ENCODE data around the gene SEZ6L.

SEZ6L gene

GRCh38 chr22:26169315-26170111, at the start of gene SEZ6L:
TSS of gene SEZ6L (plus strand) at chr22:26169462. CDS start at chr22:26169670, 208 bp downstream.
- DNase-seq (ENCODE audit: low spot score) = peak; percentile 49

- no peak for DNase-seq (ENCODE audit: low spot score)
Measured at GRCh38 chr22:26122920-26123468, 46.3 kb upstream of the SEZ6L start.

GRCh38 chr22:26124991-26125725, 44.1 kb upstream of the SEZ6L start:
- DNase-seq (ENCODE audit: low spot score) = no peak

GRCh38 chr22:26127126-26127525, 42.1 kb upstream of the SEZ6L start:
- no peak for DNase-seq (ENCODE audit: low spot score)

GRCh38 chr22:26127556-26127955, 41.7 kb upstream of the SEZ6L start:
- DNase-seq (ENCODE audit: low spot score) = no peak

- no peak for DNase-seq (ENCODE audit: low spot score)
Measured at GRCh38 chr22:26131589-26132154, 37.6 kb upstream of the SEZ6L start.

GRCh38 chr22:26134654-26135330, 34.5 kb upstream of the SEZ6L start:
- no peak for DNase-seq (ENCODE audit: low spot score)

GRCh38 chr22:26135806-26136205, 33.5 kb upstream of the SEZ6L start:
- no peak for DNase-seq (ENCODE audit: low spot score)

- no peak for DNase-seq (ENCODE audit: low spot score)
Measured at GRCh38 chr22:26139310-26139709, 30.0 kb upstream of the SEZ6L start.

- no peak for DNase-seq (ENCODE audit: low spot score)
Measured at GRCh38 chr22:26141831-26142230, 27.4 kb upstream of the SEZ6L start.

- no peak for DNase-seq (ENCODE audit: low spot score)
Measured at GRCh38 chr22:26143806-26144325, 25.4 kb upstream of the SEZ6L start.

- DNase-seq (ENCODE audit: low spot score) = no peak
Measured at GRCh38 chr22:26159886-26160285, 9.4 kb upstream of the SEZ6L start.

- no peak for DNase-seq (ENCODE audit: low spot score)
Measured at GRCh38 chr22:26161746-26162145, 7.5 kb upstream of the SEZ6L start.

- no peak for DNase-seq (ENCODE audit: low spot score)
Measured at GRCh38 chr22:26162926-26163325, 6.3 kb upstream of the SEZ6L start.

GRCh38 chr22:26164174-26164573, 5.1 kb upstream of the SEZ6L start:
- DNase-seq (ENCODE audit: low spot score) = no peak

- no peak for DNase-seq (ENCODE audit: low spot score)
Measured at GRCh38 chr22:26168330-26168851, 871 bp upstream of the SEZ6L start.

- DNase-seq (ENCODE audit: low spot score) = no peak
Measured at GRCh38 chr22:26168939-26169314, 335 bp upstream of the SEZ6L start.

GRCh38 chr22:26170112-26170492, 840 bp downstream of the SEZ6L start:
- no peak for DNase-seq (ENCODE audit: low spot score)

GRCh38 chr22:26170795-26171580, 1.7 kb downstream of the SEZ6L start:
- peak; percentile 15 for DNase-seq (ENCODE audit: low spot score)

- DNase-seq (ENCODE audit: low spot score) = peak; percentile 60
Measured at GRCh38 chr22:26172389-26172990, 3.2 kb downstream of the SEZ6L start.

GRCh38 chr22:26174280-26174679, 5.0 kb downstream of the SEZ6L start:
- DNase-seq (ENCODE audit: low spot score) = peak; percentile 18

All from GM03348 (cell line).